ENCODE results near the gene C22orf39.

C22orf39 gene

GRCh38 chr22:19476023-19476422 lies 28.5 kb upstream of the C22orf39 start:
- no peak for DNase-seq

- DNase-seq: no peak
Observed at GRCh38 chr22:19473578-19473977, 26.1 kb upstream of the C22orf39 start.

- DNase-seq: no peak
Observed at GRCh38 chr22:19472233-19472632, 24.7 kb upstream of the C22orf39 start.

DNA sequence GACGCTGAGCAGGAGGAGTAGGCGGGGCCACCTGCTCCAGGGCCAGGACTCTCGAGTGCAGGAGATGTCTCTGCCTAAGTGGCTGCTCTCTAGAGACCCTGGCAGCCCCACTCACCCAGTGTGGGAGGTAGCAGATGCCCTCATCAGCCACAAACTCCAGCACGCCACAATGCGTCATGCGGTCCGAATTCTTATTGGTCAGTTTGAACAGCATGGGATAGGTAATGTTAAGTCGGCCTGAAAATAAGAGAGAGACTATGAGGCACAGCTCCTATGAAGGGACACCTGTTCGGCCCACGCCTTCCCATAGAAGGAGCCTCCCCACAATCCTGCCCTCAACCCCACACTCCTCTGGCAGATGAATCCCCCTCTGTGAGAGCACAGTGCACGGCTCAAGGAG lies 24.1 kb upstream of the C22orf39 start:
- no peak for DNase-seq

GRCh38 chr22:19470010-19470409 lies 22.5 kb upstream of the C22orf39 start:
- no peak for DNase-seq

DNA sequence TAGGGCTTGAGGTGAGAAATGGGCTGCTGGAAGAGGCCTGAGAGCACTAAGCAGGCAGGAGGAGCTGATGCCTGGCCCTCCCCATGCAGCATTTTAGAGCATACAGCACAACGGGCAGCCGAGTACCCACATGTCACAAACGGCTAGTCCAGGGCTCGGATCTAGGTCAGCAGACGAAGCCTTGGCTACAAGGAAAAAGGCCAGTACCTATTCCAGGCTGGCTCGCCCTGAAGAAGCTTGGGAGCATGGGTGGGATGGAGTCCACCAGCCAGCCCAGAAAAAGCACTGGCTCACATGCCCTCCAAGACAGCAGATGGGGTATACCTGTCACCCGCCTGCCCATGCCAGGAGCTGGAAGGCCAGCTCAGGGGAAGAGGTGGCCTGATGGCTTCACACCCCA lies 21.9 kb upstream of the C22orf39 start:
- no peak for DNase-seq

DNA sequence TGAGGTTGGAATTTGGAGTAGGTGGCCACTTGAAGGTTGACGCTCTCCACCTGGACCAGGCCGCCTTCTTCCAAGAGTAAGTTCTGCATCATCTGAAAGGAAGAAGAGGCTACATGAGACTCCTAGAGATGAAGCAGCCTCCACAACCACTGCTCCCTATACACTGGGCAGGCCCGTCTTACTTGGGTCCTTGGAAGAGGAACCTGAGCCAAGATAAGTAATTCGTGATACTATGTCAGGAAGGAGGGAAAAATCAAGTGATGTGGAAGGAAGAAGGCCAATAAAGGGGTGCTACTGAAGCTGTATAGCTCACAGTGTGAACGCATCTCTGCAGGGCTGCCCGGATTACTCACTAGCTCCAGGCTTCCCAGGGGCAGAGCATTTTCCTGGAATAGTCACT lies 20.4 kb upstream of the C22orf39 start:
- DNase-seq: no peak

DNA sequence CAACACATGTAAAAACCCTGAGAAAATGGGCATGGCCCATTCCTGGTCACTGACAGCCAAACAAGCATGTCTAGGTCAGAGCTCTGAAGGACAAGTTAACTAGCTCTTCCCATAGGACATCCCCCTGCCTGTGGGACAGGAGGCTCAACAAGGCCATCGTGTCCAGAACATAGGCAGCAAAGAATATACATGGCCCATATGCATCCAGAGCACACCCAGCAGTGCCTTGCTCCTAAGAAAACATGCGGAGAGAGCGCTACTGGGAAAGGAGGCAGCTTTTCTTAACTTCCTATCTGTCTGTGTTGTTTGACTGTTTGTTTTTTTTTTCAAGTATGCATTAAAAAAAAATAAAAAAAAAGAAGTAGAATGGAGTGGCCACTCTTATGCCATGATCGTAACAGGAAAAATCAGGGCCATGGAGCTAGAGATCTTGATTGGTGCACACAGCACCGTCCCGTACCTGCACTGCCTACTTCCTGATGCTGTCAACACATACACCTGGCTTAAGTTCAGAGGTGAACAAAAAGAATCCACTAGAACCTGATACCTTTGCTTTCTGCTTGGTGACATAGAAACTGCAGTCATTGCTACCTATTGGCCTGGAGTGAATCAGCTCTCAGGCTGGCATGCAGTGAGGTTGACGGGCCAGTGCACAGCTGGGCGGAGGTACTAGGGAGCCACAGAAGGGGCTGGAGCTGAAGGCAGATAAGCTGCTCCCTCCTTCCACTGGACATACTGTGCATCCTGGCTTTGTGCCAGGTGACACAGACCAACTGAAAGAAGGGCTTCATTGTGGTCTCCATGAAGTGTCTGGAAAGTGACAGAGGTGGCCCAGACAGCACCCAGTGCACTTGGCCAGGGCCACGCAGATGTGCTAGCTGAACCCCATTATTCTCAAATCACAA lies 19.6 kb upstream of the C22orf39 start:
- DNase-seq: no peak

DNA sequence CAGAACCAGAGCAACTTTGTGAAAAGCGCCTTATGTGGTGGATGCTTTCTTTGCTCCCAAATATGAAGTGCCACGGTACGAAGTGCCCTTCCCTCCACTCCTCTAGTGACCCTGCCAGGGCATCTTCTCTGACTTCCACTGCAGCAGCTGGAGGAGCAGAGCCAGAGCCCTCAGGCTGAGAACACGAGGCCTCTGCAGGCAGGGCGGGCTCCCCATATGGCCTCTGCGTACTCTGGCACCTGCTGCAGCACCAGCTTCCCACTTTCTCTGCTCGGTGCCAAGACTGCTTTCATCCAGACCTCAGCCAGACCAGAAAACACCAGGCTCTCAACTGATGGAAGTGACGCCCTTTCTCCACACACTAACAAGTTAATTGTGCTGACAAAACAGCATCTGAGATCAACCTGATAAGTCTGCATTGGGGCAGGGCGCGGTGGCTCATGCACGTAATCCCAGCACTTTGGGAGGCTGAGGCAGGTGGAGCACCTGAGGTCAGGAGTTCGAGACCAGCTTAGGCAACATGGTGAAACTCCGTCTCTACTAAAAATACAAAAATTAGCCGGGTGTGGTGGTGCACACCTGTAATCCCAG lies 18.7 kb upstream of the C22orf39 start:
- no peak for DNase-seq

GRCh38 chr22:19464975-19465374 lies 17.5 kb upstream of the C22orf39 start:
- DNase-seq: no peak

DNA sequence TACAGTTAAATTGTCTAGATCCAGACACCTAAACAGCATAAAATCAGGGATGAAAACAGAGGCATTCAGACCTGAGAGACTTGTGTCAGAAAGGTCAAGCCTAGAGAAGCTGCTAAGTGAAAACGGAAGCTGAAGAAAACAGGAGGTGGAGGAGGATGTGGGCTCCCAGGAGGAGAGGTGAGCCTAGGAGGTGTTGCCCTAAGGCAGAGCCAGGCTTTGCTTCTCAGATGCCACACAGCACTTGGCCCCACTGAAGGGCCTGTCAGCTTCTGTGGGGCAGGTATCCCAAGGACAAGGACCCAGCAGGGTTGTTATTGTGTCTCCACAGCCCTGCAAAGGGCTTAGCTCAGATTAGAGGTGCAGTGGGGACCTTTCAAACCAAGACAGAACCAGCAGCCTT lies 17.0 kb upstream of the C22orf39 start:
- no peak for DNase-seq

- no peak for DNase-seq
Observed at GRCh38 chr22:19463491-19464469, 16.3 kb upstream of the C22orf39 start.

DNA sequence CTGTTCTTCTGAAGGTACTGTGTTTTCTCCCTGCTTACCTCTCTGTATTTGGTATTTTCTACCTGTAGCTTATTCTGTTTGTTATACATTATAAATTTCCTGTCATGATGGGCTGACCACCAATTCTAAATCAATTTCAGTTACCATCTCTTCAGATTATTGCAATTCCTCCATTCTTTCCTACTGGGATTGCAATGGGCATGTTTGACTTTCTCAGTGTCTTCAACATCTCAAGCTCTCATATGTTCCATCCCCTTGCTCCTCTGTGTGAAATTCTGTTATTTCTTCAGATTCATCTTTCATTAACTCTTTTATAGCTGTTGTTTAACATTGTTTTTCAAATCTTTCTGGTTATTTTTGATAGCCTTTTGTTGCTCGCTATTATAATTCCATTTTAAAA lies 15.5 kb upstream of the C22orf39 start:
- DNase-seq: no peak

GRCh38 chr22:19461506-19461905 lies 14.0 kb upstream of the C22orf39 start:
- no peak for DNase-seq

DNA sequence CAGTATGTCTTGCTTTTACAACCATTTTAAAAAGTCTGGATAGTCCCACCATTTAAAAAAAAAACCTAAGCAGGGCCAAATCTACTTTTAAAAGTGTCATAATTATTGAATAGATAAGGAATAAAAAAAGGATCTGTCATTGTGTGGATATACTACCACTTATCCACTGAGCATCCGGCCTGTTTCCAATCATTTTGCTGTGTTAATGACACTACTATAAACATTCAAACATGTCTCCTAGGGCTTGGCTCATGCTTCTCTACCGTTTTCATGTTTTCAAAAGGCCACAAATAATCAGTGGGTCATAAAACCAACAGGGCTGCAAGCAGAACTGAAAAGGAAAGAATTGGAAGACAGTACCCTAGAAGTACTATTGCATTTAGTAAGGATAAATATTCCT lies 12.5 kb upstream of the C22orf39 start:
- DNase-seq: no peak

GRCh38 chr22:19457828-19458428 lies 10.4 kb upstream of the C22orf39 start:
- no peak for DNase-seq

- DNase-seq: no peak
Observed at GRCh38 chr22:19456541-19456940, 9.0 kb upstream of the C22orf39 start.

DNA sequence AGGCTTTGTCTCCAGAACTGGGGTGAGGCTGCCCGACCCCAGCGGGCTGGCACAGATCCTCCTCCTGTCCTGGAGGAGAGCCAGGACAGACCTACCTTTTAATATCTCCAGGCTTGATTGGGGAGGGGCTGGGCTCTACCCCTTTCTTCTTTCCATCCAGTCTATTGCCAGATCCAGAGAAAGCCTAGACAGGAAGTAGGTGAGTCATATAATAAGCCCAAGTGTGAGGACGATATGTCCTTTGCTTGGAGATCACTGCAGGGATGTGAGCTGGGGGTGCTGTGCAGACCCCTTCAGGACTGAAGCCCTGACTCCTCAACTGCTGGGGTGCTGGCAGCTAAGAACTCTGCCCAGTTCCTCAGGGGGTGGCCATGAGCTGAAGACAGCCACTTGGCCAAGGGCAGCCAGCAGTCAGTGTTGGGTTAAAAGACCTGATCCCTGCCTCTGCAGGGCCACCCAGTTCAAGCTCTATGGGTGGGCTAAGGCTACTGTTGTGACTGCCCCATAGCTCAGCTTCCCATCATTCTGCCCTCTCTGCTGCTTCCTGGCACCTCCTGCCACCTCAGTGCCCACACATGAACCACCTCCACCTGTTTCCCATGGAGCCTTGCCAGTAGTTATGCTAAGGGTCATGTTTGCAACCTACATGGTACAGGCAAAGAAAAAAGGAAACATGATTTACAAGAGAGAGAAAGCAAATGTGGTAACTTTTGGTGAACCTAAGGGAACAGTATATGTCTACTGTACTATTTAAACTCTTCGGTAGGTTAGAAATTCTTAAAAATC lies 8.3 kb upstream of the C22orf39 start:
- no peak for DNase-seq

GRCh38 chr22:19455033-19455432 lies 7.5 kb upstream of the C22orf39 start:
- no peak for DNase-seq

DNA sequence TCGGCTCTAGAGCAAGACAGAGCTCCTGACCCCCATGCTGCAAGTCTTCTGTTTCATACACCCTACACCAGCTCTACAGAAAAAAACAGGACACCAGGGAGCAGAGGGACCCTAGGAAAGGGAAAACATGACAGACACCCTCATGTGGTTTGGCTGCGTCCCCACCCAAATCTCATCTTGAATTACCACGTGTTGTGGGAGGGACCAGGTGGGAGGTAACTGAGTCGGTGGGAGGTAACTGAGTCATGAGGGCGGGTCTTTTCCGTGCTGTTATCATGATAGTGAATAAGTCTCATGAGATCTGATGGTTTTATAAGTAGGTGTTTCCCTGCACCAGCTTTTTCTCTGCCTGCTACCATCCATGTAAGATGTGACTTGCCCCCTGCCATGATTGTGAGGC lies 6.6 kb upstream of the C22orf39 start:
- DNase-seq: no peak

DNA sequence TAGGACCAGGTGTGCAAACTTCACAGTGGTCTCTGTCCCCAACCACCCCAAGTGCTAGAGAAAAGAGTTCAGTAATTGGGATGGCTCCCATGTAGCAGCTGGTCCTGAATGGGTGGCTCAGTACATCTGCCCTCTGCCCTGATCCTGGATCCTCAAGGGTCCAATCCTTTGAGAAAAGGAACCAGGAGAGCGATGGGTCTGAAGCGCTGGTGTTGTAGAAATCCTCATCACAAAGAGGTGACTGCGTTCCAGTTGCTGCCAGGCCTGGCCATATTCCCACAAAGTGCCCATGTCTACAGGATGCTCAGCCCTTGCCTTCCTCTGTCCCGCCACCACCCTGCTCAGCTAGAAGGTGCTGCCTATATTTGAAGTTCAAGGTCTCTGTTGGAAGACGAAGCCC lies 6.2 kb upstream of the C22orf39 start:
- no peak for DNase-seq

GRCh38 chr22:19451570-19451969 lies 4.1 kb upstream of the C22orf39 start:
- DNase-seq: no peak

All from NCI-H1417 (cell line).